GM10248 (cell line): ENCODE results near the gene HS2ST1.

Source experiments
- CTCF ChIA-PET: fragments of 300-600 bp; sonication (Branson Sonifier 250); formaldehyde crosslinking; extraction: SDS; loops from one replicate; lab custom pipeline; 2021; ENCODE audit warnings: antibody characterized with exemption; lab: Yijun Ruan, JAX
- POLR2A ChIA-PET: fragments of 350-650 bp; sonication (Branson Sonifier 250); formaldehyde crosslinking; extraction: SDS; loops from one replicate; lab custom pipeline; 2020; ENCODE audit warnings: antibody characterized with exemption; lab: Yijun Ruan, JAX
- DNase-seq: peaks from one replicate; pipeline ENCODE4 v3.0.0; 2012; ENCODE audit errors: extremely low spot score
- CTCF ChIP-seq: IDR thresholded peaks from 2 replicates; pipeline ENCODE4 v1.5.1; 2012; ENCODE audit warnings: mild to moderate bottlenecking, low read depth; ENCODE audit errors: extremely low read depth, missing control alignments, control extremely low read depth

The HS2ST1 gene

GRCh38 chr1:87149241-87150041 lies 235.0 kb downstream of the HS2ST1 start:
- no peak for DNase-seq
- TF ChIP-seq CTCF, result no peak
- ChIA-PET CTCF (interaction anchor here (1.4 to 4.0 kb wide), 3 partner anchors 10 to 19 kb away, joined by 5 to 17 read pairs (median 7); no protein-coding TSS in a partner anchor), POLR2A (no interaction called here)

- ChIA-PET POLR2A (no interaction called here), CTCF (interaction anchor here (1.4 to 4.0 kb wide), 5 partner anchors 8 to 19 kb away, joined by 3 to 17 read pairs (median 7); no protein-coding TSS in a partner anchor)
- no peak for DNase-seq
- no peak for TF ChIP-seq CTCF
These were observed 235.7 kb downstream of the HS2ST1 start for GRCh38 chr1:87150143-87150542.

GRCh38 chr1:87151500-87152421 lies 237.3 kb downstream of the HS2ST1 start:
- ChIA-PET CTCF (interaction anchor here (1.0 to 4.0 kb wide), 8 partner anchors 9 to 183 kb away, joined by 3 to 17 read pairs (median 4); no protein-coding TSS in a partner anchor), POLR2A (no interaction called here)

GRCh38 chr1:87154384-87154783 lies 239.9 kb downstream of the HS2ST1 start:
- ChIA-PET POLR2A (no interaction called here), CTCF (interaction anchor here (0.6 to 1.4 kb wide), 2 partner anchors 38 to 172 kb away, joined by 3 read pairs; no protein-coding TSS in a partner anchor)
- TF ChIP-seq CTCF, result no peak
- DNase-seq, result no peak

More at GRCh38 chr1:87151500-87152421, 237.3 kb downstream of the HS2ST1 start:
- DNase-seq, result peak; percentile 70
- TF ChIP-seq CTCF, result peak; percentile 76

- no peak for TF ChIP-seq CTCF
- POLR2A ChIA-PET, result no interaction called here
- no peak for DNase-seq
- CTCF ChIA-PET, result no interaction called here
These were observed 240.7 kb downstream of the HS2ST1 start for GRCh38 chr1:87155170-87155569.

GRCh38 chr1:87155648-87156047 lies 241.2 kb downstream of the HS2ST1 start:
- no peak for DNase-seq

More at GRCh38 chr1:87155648-87156047, 241.2 kb downstream of the HS2ST1 start:
- TF ChIP-seq CTCF, result no peak
- CTCF ChIA-PET, result no interaction called here
- POLR2A ChIA-PET, result no interaction called here
